MCF 10A (cell line): ENCODE data around the gene RIPK3. TPM values are rescaled to one million over a fixed set of nuclear protein-coding genes. Genes with fewer than 3 reads are reported as not detected.

Source experiments
- BruUV-seq: library from RNA; stranded (reverse); fragments of 400-500 nt; replicated peaks from 2 replicates; lab custom pipeline; 2021; lab: Mats Ljungman, UMichigan
- CTCF ChIA-PET: fragments of 300-600 bp; sonication (Branson Sonifier 250); formaldehyde crosslinking; extraction: SDS; loops from one replicate; lab custom pipeline; 2021; ENCODE audit warnings: antibody characterized with exemption, inconsistent platforms; lab: Yijun Ruan, JAX
- POLR2A ChIA-PET: fragments of 300-600, 350-650 bp; sonication (Branson Sonifier 250); formaldehyde crosslinking; extraction: SDS; loops from one replicate; lab custom pipeline; 2020; ENCODE audit warnings: antibody characterized with exemption, inconsistent platforms; lab: Yijun Ruan, JAX
- DNase-seq: peaks from one replicate; pipeline ENCODE4 v3.0.0-alpha.2; 2018; ENCODE audit not compliant: unreplicated experiment
- H3K27ac Mint-ChIP-seq: one replicate; pipeline ENCODE4 v1.8.0; 2022; ENCODE audit warnings: mild to moderate bottlenecking, low read depth, mixed read lengths; ENCODE audit not compliant: unreplicated experiment
- H3K27me3 Mint-ChIP-seq: one replicate; pipeline ENCODE4 v1.8.0; 2022; ENCODE audit warnings: mixed read lengths; ENCODE audit not compliant: insufficient read depth, unreplicated experiment
- H3K36me3 Mint-ChIP-seq: one replicate; pipeline ENCODE4 v1.8.0; 2022; ENCODE audit warnings: mild to moderate bottlenecking, moderate library complexity, mixed read lengths; ENCODE audit not compliant: insufficient read depth, unreplicated experiment
- H3K4me1 Mint-ChIP-seq: one replicate; pipeline ENCODE4 v1.8.0; 2022; ENCODE audit warnings: mixed read lengths; ENCODE audit not compliant: insufficient read depth, unreplicated experiment
- H3K4me3 Mint-ChIP-seq: one replicate; pipeline ENCODE4 v1.8.0; 2022; ENCODE audit warnings: mild to moderate bottlenecking, moderate library complexity, mixed read lengths; ENCODE audit not compliant: unreplicated experiment
- H3K9me3 Mint-ChIP-seq: one replicate; pipeline ENCODE4 v1.8.0; 2022; ENCODE audit warnings: mixed read lengths; ENCODE audit not compliant: unreplicated experiment
- intact Hi-C: fragments of 100-400 bp; cut with micrococcal nuclease; formaldehyde crosslinking; loops from 2 replicates; pipeline ENCODE4 v1.14.1; 2022
- total RNA-seq: library from RNA; stranded (reverse); gene quantifications from 2 replicates; pipeline ENCODE4 v1.2.3, GENCODE V29; 2022
- TF ChIP-seq, protein P1 (sequence below): fragments of 200-600 bp; IDR thresholded peaks from one replicate; pipeline ENCODE4 v1.8.0; 2022; ENCODE audit warnings: antibody characterized with exemption, mild to moderate bottlenecking; ENCODE audit not compliant: unreplicated experiment

Gene RIPK3
- total RNA-seq, 1 experiment from 2014 or later: not detected

- TF ChIP-seq, protein P1, sequence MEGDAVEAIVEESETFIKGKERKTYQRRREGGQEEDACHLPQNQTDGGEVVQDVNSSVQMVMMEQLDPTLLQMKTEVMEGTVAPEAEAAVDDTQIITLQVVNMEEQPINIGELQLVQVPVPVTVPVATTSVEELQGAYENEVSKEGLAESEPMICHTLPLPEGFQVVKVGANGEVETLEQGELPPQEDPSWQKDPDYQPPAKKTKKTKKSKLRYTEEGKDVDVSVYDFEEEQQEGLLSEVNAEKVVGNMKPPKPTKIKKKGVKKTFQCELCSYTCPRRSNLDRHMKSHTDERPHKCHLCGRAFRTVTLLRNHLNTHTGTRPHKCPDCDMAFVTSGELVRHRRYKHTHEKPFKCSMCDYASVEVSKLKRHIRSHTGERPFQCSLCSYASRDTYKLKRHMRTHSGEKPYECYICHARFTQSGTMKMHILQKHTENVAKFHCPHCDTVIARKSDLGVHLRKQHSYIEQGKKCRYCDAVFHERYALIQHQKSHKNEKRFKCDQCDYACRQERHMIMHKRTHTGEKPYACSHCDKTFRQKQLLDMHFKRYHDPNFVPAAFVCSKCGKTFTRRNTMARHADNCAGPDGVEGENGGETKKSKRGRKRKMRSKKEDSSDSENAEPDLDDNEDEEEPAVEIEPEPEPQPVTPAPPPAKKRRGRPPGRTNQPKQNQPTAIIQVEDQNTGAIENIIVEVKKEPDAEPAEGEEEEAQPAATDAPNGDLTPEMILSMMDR: no peak
- no peak for DNase-seq
- no peak overlapping the region for H3K27ac Mint-ChIP-seq
- no peaks in the 10 kb centered on the region for H3K36me3 Mint-ChIP-seq
- BruUV-seq: no TSS peak
- H3K4me3 Mint-ChIP-seq: no peak overlapping the region
- ChIA-PET POLR2A (no interaction called here), CTCF (interaction anchor here (1.3 to 16.6 kb wide), 3 partner anchors 31 to 94 kb away, joined by 4 to 626 read pairs (median 4); partner anchors contain the start of genes CBLN3, CIDEB and KHNYN)
- intact Hi-C loops: no loop called here
- peaks cover 16% of the 10 kb centered on the region for H3K27me3 Mint-ChIP-seq
- no peaks in the 10 kb centered on the region for H3K4me1 Mint-ChIP-seq
- H3K9me3 Mint-ChIP-seq: no peaks in the 10 kb centered on the region
Measured at GRCh38 chr14:24338843-24339242, 948 bp downstream of the RIPK3 start.

DNA sequence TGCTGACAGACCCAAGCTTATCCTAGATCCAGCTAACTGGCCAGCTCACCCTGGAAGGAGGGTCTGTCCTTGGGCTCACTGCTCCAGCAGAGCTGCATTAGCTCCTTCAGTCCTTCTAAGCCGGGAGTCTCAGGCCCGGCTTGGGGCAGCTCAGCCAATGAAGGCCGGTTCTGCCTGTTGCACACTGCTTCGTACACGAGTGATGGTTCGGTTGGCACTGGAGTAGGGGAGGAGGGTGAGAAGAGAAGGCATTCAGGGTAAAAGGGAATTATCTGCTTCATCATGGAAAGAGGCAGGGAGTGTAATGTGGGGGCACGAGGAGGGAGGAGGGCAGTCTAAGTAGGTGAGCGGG is 2.0 kb downstream of the RIPK3 start:
- Mint-ChIP-seq H3K36me3 (no peaks in the 10 kb centered on the region), H3K4me1 (no peaks in the 10 kb centered on the region), H3K4me3 (no peak overlapping the region), H3K27me3 (peaks cover 11% of the 10 kb centered on the region), H3K9me3 (no peaks in the 10 kb centered on the region), H3K27ac (no peak overlapping the region)
- TF ChIP-seq, protein P1: no peak
- DNase-seq: no peak
- BruUV-seq: no TSS peak
- CTCF ChIA-PET: interaction anchor here (0.8 to 16.6 kb wide), 9 partner anchors 8 to 104 kb away, joined by 3 to 626 read pairs (median 4); partner anchors contain the start of genes CBLN3 and KHNYN
- POLR2A ChIA-PET: interaction anchor here (1.6 to 2.2 kb wide), 2 partner anchors 94 to 99 kb away, joined by 3 to 6 read pairs; no protein-coding TSS in a partner anchor
- intact Hi-C loops: no loop called here

- TF ChIP-seq, protein P1: no peak
- CTCF ChIA-PET: interaction anchor here (0.8 to 16.6 kb wide), 11 partner anchors 9 to 104 kb away, joined by 3 to 626 read pairs (median 4); partner anchors contain the start of genes CBLN3 and KHNYN
- Mint-ChIP-seq H3K4me1 (peaks cover 2% of the 10 kb centered on the region), H3K4me3 (no peak overlapping the region), H3K27ac (no peak overlapping the region), H3K27me3 (peaks cover 11% of the 10 kb centered on the region), H3K9me3 (no peaks in the 10 kb centered on the region), H3K36me3 (peaks cover 5% of the 10 kb centered on the region)
- POLR2A ChIA-PET: interaction anchor here (1.6 to 2.2 kb wide), 2 partner anchors 94 to 99 kb away, joined by 3 to 6 read pairs; no protein-coding TSS in a partner anchor
- BruUV-seq: no TSS peak
- intact Hi-C loops: no loop called here
- DNase-seq: no peak
Measured at GRCh38 chr14:24337144-24337823, 2.5 kb downstream of the RIPK3 start.

DNA sequence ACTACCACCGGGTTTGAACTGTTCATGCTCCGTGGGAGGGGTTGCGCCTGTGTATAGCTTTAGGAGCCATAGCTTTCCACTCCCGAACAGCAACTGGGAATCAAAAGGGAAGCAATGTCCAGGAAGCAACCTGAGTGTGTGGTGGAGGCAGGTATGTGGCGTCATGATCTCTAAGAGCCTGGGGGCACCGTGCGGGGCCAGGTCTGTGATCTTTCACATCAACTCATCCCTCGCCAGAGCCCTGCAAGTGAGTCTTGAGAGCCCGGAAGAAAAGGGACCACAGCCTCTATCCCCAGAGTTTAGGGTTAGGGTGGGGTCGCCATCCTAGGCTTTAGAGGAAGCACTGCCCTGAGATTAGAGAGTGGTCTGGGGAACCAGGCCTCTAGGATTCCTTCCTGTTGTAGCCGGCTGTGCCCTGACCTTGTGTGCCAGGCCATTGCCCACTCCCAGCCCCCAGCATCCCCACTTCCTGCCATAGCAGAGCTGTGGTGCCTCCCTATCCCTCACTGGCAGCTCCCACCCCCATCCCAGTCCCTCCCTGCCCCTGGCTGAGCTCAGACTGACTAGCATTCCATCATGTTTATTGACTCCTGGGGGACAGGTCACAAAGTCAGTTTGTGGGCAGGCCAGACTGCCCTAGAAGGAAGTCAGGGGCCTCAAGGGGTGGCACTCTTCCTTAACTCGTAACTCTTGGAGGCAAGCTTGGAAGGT is 4.2 kb downstream of the RIPK3 start:
- ChIA-PET POLR2A (interaction anchor here (0.5 to 2.2 kb wide), 3 partner anchors 94 to 105 kb away, joined by 3 to 6 read pairs (median 3); partner anchors contain the start of genes CBLN3 and KHNYN), CTCF (interaction anchor here (0.6 to 16.6 kb wide), 11 partner anchors 8 to 118 kb away, joined by 3 to 626 read pairs (median 4); partner anchors contain the start of genes CBLN3, KHNYN and SDR39U1)
- H3K4me3 Mint-ChIP-seq: no peak overlapping the region
- H3K27me3 Mint-ChIP-seq: peaks cover 11% of the 10 kb centered on the region
- no peak for DNase-seq
- peaks cover 6% of the 10 kb centered on the region for H3K36me3 Mint-ChIP-seq
- no TSS peak for BruUV-seq
- no peaks in the 10 kb centered on the region for H3K9me3 Mint-ChIP-seq
- H3K4me1 Mint-ChIP-seq: peaks cover 7% of the 10 kb centered on the region
- H3K27ac Mint-ChIP-seq: no peak overlapping the region
- TF ChIP-seq, protein P1: no peak
- intact Hi-C loops: no loop called here
